Occipital lobe (tissue), 2 donors: ENCODE data around the gene G0S2. TPM values are rescaled to one million over a fixed set of nuclear protein-coding genes. Genes with fewer than 3 reads are reported as not detected.
"Not testable (repeated sequence)": the region's sequence is repeated elsewhere in the genome, so short reads cannot be mapped to it uniquely, and the experiment has no call there.

Experiments used
- DNase-seq: peaks from one replicate; lab custom pipeline; 2025; lab: John Stamatoyannopoulos, UW
- total RNA-seq: library from RNA; depleted of rRNA; stranded (reverse); fragments of >200 nt; gene quantifications from one replicate; pipeline ENCODE4 v1.2.3, GENCODE V29; 2014

G0S2 gene
- total RNA-seq, 1 donor from 2014 or later: 2.3 TPM

- no peak for DNase-seq
Measured at GRCh38 chr1:209675565-209676154, 448 bp downstream of the G0S2 start.

DNA sequence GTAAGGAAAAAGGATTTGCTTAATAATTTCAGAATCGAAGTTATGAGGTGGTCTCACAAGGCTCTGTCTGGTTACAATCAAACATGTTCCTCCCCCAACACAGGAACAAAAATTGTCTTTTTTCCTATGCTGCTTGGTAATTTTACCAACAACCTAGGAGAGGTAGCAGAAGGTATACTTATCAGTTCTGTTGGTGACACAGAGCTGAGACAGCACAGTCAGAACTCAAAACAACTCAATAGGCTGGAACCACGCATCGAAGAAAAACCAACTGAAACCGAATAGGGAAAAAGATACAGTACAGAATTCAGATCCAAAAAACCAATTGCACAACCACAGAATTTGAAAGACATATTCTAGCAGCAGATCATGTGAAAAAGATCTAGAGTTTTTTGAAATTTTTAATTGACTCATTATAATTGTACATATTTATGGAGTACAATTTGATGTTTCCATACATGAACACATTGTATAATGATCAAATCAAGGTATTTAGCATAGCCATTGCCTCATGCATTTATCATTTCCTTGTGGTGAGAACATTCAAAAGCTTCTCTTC lies 3.8 kb downstream of the G0S2 start:
- DNase-seq: no peak

DNA sequence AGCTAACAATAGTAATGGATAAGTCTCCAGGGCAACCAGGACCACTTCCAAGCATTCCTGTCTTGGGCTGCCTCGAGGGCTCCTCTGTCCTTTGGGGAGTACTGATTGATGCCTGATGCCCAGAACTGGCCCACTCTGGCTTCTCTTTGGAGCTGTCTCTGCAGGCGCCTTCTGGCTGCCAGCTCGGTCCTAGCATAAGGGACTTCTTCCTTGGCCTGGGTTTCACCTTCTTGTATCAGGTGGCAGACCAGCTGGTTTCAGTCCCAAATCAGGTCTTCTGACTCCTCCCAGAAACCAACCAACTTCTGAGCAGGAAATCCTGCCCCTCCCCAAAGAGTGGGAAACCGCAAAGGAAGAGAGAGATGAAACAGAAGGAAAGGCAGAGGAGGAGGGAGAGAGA lies 10.6 kb downstream of the G0S2 start:
- no peak for DNase-seq

DNA sequence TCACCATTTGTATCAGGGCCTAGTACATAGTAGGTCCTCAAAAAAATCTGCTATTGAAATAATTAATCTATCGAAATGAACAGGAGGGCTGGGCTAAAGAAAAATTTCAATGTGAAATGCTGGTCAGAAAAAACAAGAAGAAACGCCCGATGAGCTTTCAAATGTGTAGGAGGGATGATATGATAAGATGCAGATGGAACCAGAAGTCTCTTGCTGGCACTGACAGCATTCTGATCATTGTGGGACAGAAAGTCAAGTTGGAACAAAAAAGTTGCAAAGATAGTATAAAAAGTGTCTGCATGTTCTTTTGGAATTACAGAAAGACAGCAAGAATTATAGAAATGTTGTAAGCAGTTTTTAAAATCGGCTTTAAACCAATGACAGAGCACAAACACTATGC lies 11.1 kb downstream of the G0S2 start:
- DNase-seq: no peak

DNA sequence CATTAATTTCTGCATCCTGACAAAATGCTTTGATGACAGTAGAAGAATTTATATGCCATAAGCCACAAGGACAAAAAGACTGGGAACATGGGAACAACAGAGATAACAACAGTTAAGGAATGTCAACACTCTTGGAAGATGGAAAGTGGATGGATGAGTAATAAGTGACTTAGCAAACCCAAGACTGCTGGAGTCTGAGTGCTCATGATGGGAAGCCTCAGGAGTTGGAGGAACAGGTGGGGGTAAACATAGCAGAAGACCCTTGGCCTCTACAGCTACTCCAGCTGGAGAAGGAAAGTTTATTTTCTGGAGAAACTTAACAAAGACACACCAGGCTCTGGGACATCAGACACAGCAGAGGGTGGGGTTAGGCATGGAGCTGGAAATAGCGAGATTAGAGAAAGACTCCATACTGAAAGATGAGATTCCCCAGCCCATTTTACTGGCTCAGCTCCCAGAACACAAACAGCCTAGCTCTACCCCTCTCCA lies 13.6 kb downstream of the G0S2 start:
- no peak for DNase-seq

- DNase-seq: no peak
Measured at GRCh38 chr1:209689477-209689876, 14.3 kb downstream of the G0S2 start.

- DNase-seq: no peak
Measured at GRCh38 chr1:209691237-209691636, 16.0 kb downstream of the G0S2 start.

DNA sequence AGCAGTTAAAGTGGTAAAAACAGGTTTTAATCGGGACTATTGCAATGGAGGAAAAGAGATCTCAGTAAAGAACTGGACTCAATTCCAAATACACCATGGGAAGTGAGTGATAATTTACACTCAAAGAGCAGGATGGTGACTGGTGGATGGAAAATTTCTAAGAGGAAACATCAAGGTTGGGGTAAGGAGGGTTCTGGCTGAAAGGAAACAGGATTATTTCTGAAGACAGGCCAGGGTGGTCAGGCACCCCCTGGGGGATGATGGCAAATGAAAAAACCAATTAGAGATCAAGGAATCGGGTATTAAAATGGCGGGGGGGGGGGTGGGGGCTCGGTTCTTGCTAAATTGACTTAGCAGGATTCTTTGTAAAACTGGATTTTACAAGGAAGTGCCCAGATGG lies 17.1 kb downstream of the G0S2 start:
- DNase-seq: no peak

- DNase-seq: peak; percentile 33
Measured at GRCh38 chr1:209692745-209693504, 17.7 kb downstream of the G0S2 start.

- DNase-seq: no peak
Measured at GRCh38 chr1:209696673-209697072, 21.5 kb downstream of the G0S2 start.

GRCh38 chr1:209697126-209697525 lies 21.9 kb downstream of the G0S2 start:
- no peak for DNase-seq

- DNase-seq: not testable (repeated sequence)
Measured at GRCh38 chr1:209700686-209701085, 25.5 kb downstream of the G0S2 start.

- no peak for DNase-seq
Measured at GRCh38 chr1:209702832-209703231, 27.6 kb downstream of the G0S2 start.

DNA sequence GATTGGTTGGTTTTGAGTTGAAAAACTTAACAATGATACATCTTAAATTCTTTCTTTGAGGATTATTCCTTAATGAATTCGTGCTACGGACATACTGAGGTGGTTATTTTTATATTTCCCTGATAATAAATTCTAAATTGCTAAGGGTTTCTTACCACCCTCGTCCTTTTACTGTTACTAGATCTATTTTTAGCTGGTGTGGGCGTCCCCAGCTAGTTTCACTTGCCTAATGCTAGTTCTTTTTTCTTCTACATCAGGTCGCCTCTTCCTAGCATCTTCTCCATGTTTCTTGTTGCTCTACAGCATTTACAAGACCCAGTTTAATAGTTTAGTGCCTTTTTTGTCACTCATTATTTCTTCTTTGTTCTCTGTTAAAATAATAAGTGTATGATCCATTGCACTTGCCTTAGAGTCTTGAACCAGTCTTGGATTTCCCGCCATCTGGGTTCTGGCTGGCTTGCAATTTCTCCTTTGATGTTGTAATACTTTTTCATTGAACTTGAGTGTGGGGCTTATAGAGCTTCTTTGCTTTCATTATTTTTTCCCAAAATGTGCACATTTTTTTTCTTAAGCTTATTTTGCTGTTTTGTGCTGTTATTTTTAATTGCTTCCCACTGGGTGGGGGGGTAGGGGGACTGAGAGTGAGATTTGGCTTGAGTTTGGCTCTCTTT lies 28.8 kb downstream of the G0S2 start:
- DNase-seq: no peak

GRCh38 chr1:209704584-209704983 lies 29.4 kb downstream of the G0S2 start, which contains the start of gene HSD11B1:
HSD11B1 (plus strand) TSS chr1:209704846; CDS start chr1:209704943, 97 bp downstream.
- DNase-seq: peak; percentile 81

GRCh38 chr1:209705033-209705598 lies 29.9 kb downstream of the G0S2 start:
- no peak for DNase-seq

- DNase-seq: no peak
Measured at GRCh38 chr1:209706622-209707021, 31.4 kb downstream of the G0S2 start.

- DNase-seq: no peak
Measured at GRCh38 chr1:209707308-209707707, 32.1 kb downstream of the G0S2 start.

- no peak for DNase-seq
Measured at GRCh38 chr1:209708297-209708696, 33.1 kb downstream of the G0S2 start.

GRCh38 chr1:209710093-209710492 lies 34.9 kb downstream of the G0S2 start:
- no peak for DNase-seq

GRCh38 chr1:209710847-209711246 lies 35.6 kb downstream of the G0S2 start:
- DNase-seq: no peak

- DNase-seq: no peak
Measured at GRCh38 chr1:209714338-209714737, 39.1 kb downstream of the G0S2 start.
